DND-41 (cell line): ENCODE measurements around the gene DPF1.

Experiments used
- EZH2 ChIP-seq: IDR thresholded peaks from 3 replicates; pipeline ENCODE4 v1.6.1; 2012; ENCODE audit warnings: borderline replicate concordance, low read depth, mild to moderate bottlenecking, moderate library complexity, low read length, inconsistent platforms; ENCODE audit not compliant: severe bottlenecking
- TF ChIP-seq, protein P1 (sequence below): IDR thresholded peaks from 2 replicates; pipeline ENCODE4 v1.5.1; 2012; ENCODE audit warnings: borderline replicate concordance, low read length, moderate library complexity, mild to moderate bottlenecking; ENCODE audit not compliant: poor library complexity, severe bottlenecking; ENCODE audit errors: extremely low read depth

DNA sequence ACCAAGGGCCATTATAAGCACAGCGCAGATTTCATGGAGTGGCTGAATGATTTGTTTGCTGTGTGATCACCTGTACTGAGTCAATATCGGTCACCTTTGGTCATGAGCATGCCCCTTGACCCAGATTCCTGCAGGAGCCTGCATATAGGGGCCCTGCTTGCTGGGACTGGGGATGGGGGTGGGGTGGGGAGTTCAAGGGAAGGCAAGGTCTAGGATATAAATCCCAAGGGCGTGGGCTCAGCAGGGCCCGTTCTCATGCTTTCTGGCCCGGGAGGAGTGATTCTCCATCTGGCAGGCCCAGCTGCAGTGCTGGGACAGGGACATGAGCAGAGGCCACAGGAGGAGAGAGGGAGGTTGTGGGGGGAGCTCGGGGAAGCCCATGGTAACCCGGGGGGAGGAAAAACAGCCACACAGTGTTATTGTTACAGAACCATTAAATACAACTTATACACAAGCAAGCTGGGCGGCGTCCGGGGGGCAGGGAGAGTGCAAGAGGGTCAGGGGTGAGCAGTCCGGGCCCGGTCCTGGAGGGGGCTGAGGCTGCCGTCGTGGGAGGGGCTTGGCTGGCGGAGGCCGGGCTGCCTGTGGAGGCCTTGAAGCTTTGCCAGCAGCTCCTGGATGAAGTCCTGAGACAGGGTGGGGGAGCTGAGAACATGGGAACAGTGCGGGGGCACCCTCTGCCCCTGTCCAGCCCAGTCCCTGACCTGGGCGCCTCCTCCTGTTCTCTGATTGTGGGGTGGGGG is 27.0 kb upstream of the DPF1 start:
- TF ChIP-seq, protein P1, sequence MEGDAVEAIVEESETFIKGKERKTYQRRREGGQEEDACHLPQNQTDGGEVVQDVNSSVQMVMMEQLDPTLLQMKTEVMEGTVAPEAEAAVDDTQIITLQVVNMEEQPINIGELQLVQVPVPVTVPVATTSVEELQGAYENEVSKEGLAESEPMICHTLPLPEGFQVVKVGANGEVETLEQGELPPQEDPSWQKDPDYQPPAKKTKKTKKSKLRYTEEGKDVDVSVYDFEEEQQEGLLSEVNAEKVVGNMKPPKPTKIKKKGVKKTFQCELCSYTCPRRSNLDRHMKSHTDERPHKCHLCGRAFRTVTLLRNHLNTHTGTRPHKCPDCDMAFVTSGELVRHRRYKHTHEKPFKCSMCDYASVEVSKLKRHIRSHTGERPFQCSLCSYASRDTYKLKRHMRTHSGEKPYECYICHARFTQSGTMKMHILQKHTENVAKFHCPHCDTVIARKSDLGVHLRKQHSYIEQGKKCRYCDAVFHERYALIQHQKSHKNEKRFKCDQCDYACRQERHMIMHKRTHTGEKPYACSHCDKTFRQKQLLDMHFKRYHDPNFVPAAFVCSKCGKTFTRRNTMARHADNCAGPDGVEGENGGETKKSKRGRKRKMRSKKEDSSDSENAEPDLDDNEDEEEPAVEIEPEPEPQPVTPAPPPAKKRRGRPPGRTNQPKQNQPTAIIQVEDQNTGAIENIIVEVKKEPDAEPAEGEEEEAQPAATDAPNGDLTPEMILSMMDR: no peak
- TF ChIP-seq EZH2: no peak
